IMR-90 (cell line): ENCODE measurements around the gene INPP5A. TPM values are rescaled to one million over a fixed set of nuclear protein-coding genes. Genes with fewer than 3 reads are reported as not detected.

Experiments
- ATAC-seq: fragments of 200-7000 bp; cut with Tn5 transposase; 2 replicates; pipeline ENCODE4 v1.9.1; 2020; ENCODE audit warnings: low read depth, mild to moderate bottlenecking, moderate library complexity
- BruUV-seq: library from RNA; stranded (reverse); fragments of 400-500 nt; replicated peaks from 2 replicates; lab custom pipeline; 2021; lab: Mats Ljungman, UMichigan
- CTCF ChIA-PET: fragments of 300-600 bp; formaldehyde crosslinking; extraction: SDS; loops from one replicate; lab custom pipeline; 2021; ENCODE audit warnings: antibody characterized with exemption; lab: Yijun Ruan, JAX
- POLR2A ChIA-PET: fragments of 300-600 bp; sonication (Branson Sonifier 250); formaldehyde crosslinking; loops from one replicate; lab custom pipeline; 2022; ENCODE audit warnings: antibody characterized with exemption; ENCODE audit not compliant: unreplicated experiment; lab: Charles Lee
- DNase-seq: peaks from one replicate; pipeline ENCODE4 v3.0.0; 2013
- H2AFZ ChIP-seq: replicated peaks from 2 replicates; pipeline ENCODE3; 2013; ENCODE audit warnings: low read length, mild to moderate bottlenecking; ENCODE audit not compliant: poor library complexity
- H2AK5ac ChIP-seq: 2 replicates; pipeline ENCODE4 v1.6.1; 2013; ENCODE audit warnings: low read depth, low read length, inconsistent platforms
- H2AK9ac ChIP-seq: replicated peaks from 2 replicates; pipeline ENCODE3; 2013; ENCODE audit warnings: mild to moderate bottlenecking, low read depth, low read length, moderate library complexity; ENCODE audit not compliant: poor library complexity
- H2BK120ac ChIP-seq: 2 replicates; pipeline ENCODE4 v1.6.1; 2013; ENCODE audit warnings: low read depth, low read length, inconsistent platforms
- H2BK15ac ChIP-seq: 3 replicates; pipeline ENCODE4 v1.6.1; 2013; ENCODE audit warnings: low read depth, low read length, inconsistent platforms
- H2BK20ac ChIP-seq: 2 replicates; pipeline ENCODE4 v1.6.1; 2013; ENCODE audit warnings: low read depth, mild to moderate bottlenecking, inconsistent platforms, low read length, moderate library complexity
- H2BK5ac ChIP-seq: 2 replicates; pipeline ENCODE4 v1.6.1; 2013; ENCODE audit warnings: mild to moderate bottlenecking, low read depth, low read length, inconsistent platforms; ENCODE audit not compliant: poor library complexity, severe bottlenecking
- H3K14ac ChIP-seq: replicated peaks from 2 replicates; pipeline ENCODE4 v1.6.1; 2013; ENCODE audit warnings: low read depth, low read length, inconsistent platforms
- H3K18ac ChIP-seq: 2 replicates; pipeline ENCODE4 v1.6.1; 2013; ENCODE audit warnings: low read depth, low read length, control low read depth
- H3K23ac ChIP-seq: 2 replicates; pipeline ENCODE4 v1.6.1; 2013; ENCODE audit warnings: low read depth, low read length, inconsistent platforms
- H3K27ac ChIP-seq: 2 replicates; pipeline ENCODE4 v1.5.1; 2013; ENCODE audit warnings: mild to moderate bottlenecking, control low read depth, low read length; ENCODE audit not compliant: insufficient read depth
- H3K27me3 ChIP-seq: 2 replicates; pipeline ENCODE4 v1.6.1; 2013; ENCODE audit warnings: low read length; ENCODE audit not compliant: control insufficient read depth, insufficient read depth
- H3K36me3 ChIP-seq: 2 replicates; pipeline ENCODE4 v1.6.1; 2013; ENCODE audit warnings: low read length, mixed read lengths; ENCODE audit not compliant: control insufficient read depth, insufficient read depth
- H3K4ac ChIP-seq: 2 replicates; pipeline ENCODE4 v1.6.1; 2013; ENCODE audit warnings: low read depth, low read length, inconsistent platforms
- H3K4me1 ChIP-seq: 2 replicates; pipeline ENCODE4 v1.6.1; 2013; ENCODE audit warnings: low read length, mixed read lengths; ENCODE audit not compliant: control insufficient read depth, insufficient read depth
- H3K4me2 ChIP-seq: 2 replicates; pipeline ENCODE4 v1.6.1; 2013; ENCODE audit warnings: low read depth, mild to moderate bottlenecking, control low read depth, low read length, moderate library complexity
- H3K4me3 ChIP-seq: 2 replicates; pipeline ENCODE4 v1.5.1; 2013; ENCODE audit warnings: low read depth, mild to moderate bottlenecking, control low read depth, low read length, moderate library complexity; ENCODE audit not compliant: insufficient read depth
- H3K56ac ChIP-seq: 2 replicates; pipeline ENCODE4 v1.6.1; 2013; ENCODE audit warnings: low read length, inconsistent platforms; ENCODE audit not compliant: insufficient read depth; ENCODE audit errors: extremely low read depth
- H3K79me1 ChIP-seq, 2 experiments: 2 replicates each; pipeline ENCODE4 v1.6.1; 2013; ENCODE audit warnings: low read length in 2 of 2, inconsistent platforms in 1 of 2, low read depth in 1 of 2
- H3K9ac ChIP-seq: 2 replicates; pipeline ENCODE4 v1.6.1; 2013; ENCODE audit warnings: low read depth, low read length, control low read depth
- H3K9me1 ChIP-seq: 2 replicates; pipeline ENCODE4 v1.6.1; 2013; ENCODE audit warnings: low read length, inconsistent platforms; ENCODE audit not compliant: insufficient read depth
- H3K9me3 ChIP-seq: 2 replicates; pipeline ENCODE4 v1.6.1; 2013; ENCODE audit warnings: low read length; ENCODE audit not compliant: control insufficient read depth, insufficient read depth
- H4K20me1 ChIP-seq: 2 replicates; pipeline ENCODE4 v1.6.1; 2013; ENCODE audit warnings: low read length, inconsistent platforms; ENCODE audit not compliant: insufficient read depth
- H4K5ac ChIP-seq: 2 replicates; pipeline ENCODE4 v1.6.1; 2013; ENCODE audit warnings: mild to moderate bottlenecking, low read depth, low read length, control low read depth
- H4K8ac ChIP-seq, 2 experiments: 2 replicates each; pipeline ENCODE4 v1.6.1; 2013; ENCODE audit warnings: low read depth in 2 of 2, low read length in 2 of 2, control low read depth in 1 of 2, inconsistent platforms in 1 of 2
- H4K91ac ChIP-seq: 2 replicates; pipeline ENCODE4 v1.6.1; 2013; ENCODE audit warnings: low read depth, low read length, inconsistent platforms; ENCODE audit not compliant: insufficient read depth
- CEBPB ChIP-seq: IDR thresholded peaks from 2 replicates; pipeline ENCODE4 v1.6.1; 2012; ENCODE audit warnings: low read depth, low read length, improper control_type of control experiment
- MAZ ChIP-seq: IDR thresholded peaks from 2 replicates; pipeline ENCODE4 v1.6.1; 2012; ENCODE audit warnings: low read depth, mild to moderate bottlenecking, low read length, improper control_type of control experiment, moderate library complexity, borderline replicate concordance
- MXI1 ChIP-seq: IDR thresholded peaks from 2 replicates; pipeline ENCODE4 v1.6.1; 2012; ENCODE audit warnings: low read depth, mild to moderate bottlenecking, low read length, moderate library complexity, borderline replicate concordance
- RAD21 ChIP-seq: IDR thresholded peaks from 2 replicates; pipeline ENCODE4 v1.6.1; 2012; ENCODE audit warnings: low read length, improper control_type of control experiment
- SMC3 ChIP-seq: fragments of 150-350 bp; IDR thresholded peaks from 2 replicates; pipeline ENCODE4 v1.6.1; 2016; ENCODE audit warnings: low read depth, mild to moderate bottlenecking, antibody characterized with exemption, low read length, moderate library complexity
- WGBS, 2 experiments: methylation state at CpG; one replicate each; pipeline versions ENCODE4 v1.1.5 to v1.1.7; 2013; ENCODE audit warnings: missing lambda C conversion rate in 2 of 2; ENCODE audit not compliant: insufficient read length in 1 of 2; ENCODE audit errors: extremely low coverage in 2 of 2; 5-methylcytosine and 5-hydroxymethylcytosine counted together
- dilution Hi-C: fragments of 300-500 bp; cut with HindIII; formaldehyde crosslinking; loops from one replicate; pipeline ENCODE4 v1.14.3; 2018; ENCODE audit warnings: low sequenced_read_pairs; ENCODE audit not compliant: unreplicated experiment
- in situ Hi-C: fragments of 300-500 bp; cut with MboI; formaldehyde crosslinking; loops from 3 replicates; pipeline ENCODE4 v1.14.3; 2019; ENCODE audit warnings: low sequenced_read_pairs, inconsistent platforms, mixed read lengths
- intact Hi-C: fragments of 100-400 bp; cut with micrococcal nuclease; formaldehyde crosslinking; loops from 2 replicates; pipeline ENCODE4 v1.10.0; 2022
- polyA plus RNA-seq, 3 experiments: library from polyadenylated mRNA; depleted of rRNA; stranded (reverse); fragments of >200 nt; gene quantifications; 2 replicates each; pipeline ENCODE4 v1.2.3, GENCODE V29; 2012; ENCODE audit warnings: low replicate concordance in 1 of 3
- total RNA-seq: library from RNA; depleted of rRNA; stranded (reverse); fragments of >200 nt; gene quantifications from 2 replicates; pipeline ENCODE4 v1.2.3, GENCODE V29; 2012
- TF ChIP-seq, protein P1 (sequence below): fragments of 150-350 bp; IDR thresholded peaks from 2 replicates; pipeline ENCODE4 v1.6.1; 2017; ENCODE audit warnings: mild to moderate bottlenecking, antibody characterized with exemption, low read length, low read depth
- TF ChIP-seq, protein P2 (sequence below): fragments of 150-350 bp; IDR thresholded peaks from 2 replicates; pipeline ENCODE4 v1.6.1; 2016; ENCODE audit warnings: low read depth, mild to moderate bottlenecking, low read length, moderate library complexity, borderline replicate concordance

The INPP5A gene
- total and polyA plus RNA-seq, 2 of the 4 experiments (the other 2 are of a cell fraction), result 21.4 to 36.7 TPM

DNA sequence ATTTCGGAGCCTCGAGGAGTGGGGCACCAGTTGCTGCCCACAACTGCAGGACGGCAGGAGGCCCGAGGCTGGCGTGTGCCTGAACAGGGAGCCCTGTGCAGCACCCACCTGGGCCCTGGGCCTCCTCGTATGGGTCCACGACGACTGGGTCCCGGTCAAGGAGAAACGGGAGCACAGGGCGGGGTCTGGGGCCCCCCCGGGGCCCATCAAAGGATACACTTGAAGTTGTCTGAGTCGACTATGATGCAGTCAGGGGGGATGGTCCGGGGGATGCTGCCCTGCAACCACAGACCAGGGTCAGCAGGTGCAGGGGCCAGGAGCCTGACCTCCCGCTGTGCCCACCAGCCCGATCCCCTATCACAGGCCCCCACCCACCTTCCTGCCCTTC lies 276.9 kb downstream of the INPP5A start:
- H4K91ac ChIP-seq, result no peak overlapping the region
- no peak overlapping the region for H2AFZ ChIP-seq
- H2BK20ac ChIP-seq, result no peak overlapping the region
- no peak overlapping the region for H4K5ac ChIP-seq
- no peak overlapping the region for H2BK5ac ChIP-seq
- H3K4me3 ChIP-seq, result no peak overlapping the region
- dilution Hi-C loops (no loop called here), intact Hi-C loops (no loop called here), in situ Hi-C loops (no loop called here)
- POLR2A ChIA-PET, result no interaction called here
- TF ChIP-seq RAD21 (no peak), MAZ (no peak), CEBPB (no peak), SMC3 (no peak), MXI1 (no peak)
- TF ChIP-seq, protein P1, sequence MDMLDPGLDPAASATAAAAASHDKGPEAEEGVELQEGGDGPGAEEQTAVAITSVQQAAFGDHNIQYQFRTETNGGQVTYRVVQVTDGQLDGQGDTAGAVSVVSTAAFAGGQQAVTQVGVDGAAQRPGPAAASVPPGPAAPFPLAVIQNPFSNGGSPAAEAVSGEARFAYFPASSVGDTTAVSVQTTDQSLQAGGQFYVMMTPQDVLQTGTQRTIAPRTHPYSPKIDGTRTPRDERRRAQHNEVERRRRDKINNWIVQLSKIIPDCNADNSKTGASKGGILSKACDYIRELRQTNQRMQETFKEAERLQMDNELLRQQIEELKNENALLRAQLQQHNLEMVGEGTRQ, result no peak
- TF ChIP-seq, protein P2, sequence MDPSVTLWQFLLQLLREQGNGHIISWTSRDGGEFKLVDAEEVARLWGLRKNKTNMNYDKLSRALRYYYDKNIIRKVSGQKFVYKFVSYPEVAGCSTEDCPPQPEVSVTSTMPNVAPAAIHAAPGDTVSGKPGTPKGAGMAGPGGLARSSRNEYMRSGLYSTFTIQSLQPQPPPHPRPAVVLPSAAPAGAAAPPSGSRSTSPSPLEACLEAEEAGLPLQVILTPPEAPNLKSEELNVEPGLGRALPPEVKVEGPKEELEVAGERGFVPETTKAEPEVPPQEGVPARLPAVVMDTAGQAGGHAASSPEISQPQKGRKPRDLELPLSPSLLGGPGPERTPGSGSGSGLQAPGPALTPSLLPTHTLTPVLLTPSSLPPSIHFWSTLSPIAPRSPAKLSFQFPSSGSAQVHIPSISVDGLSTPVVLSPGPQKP, result no peak
- no peak overlapping the region for H2BK15ac ChIP-seq
- CTCF ChIA-PET, result no interaction called here
- no peak overlapping the region for H4K8ac ChIP-seq
- no peaks in the 10 kb centered on the region for H3K36me3 ChIP-seq
- no peak overlapping the region for H3K4me2 ChIP-seq
- no peak overlapping the region for H3K14ac ChIP-seq
- no peak overlapping the region for H2AK5ac ChIP-seq
- no peak overlapping the region for H3K27ac ChIP-seq
- H3K56ac ChIP-seq, result no peak overlapping the region
- no peaks in the 10 kb centered on the region for H3K4me1 ChIP-seq
- no TSS peak for BruUV-seq
- H3K9me1 ChIP-seq, result no peaks in the 10 kb centered on the region
- H3K18ac ChIP-seq, result no peak overlapping the region
- DNase-seq (no peak), ATAC-seq (no peak)
- no peak overlapping the region for H3K23ac ChIP-seq
- no peak overlapping the region for H3K9ac ChIP-seq
- H3K9me3 ChIP-seq, result no peaks in the 10 kb centered on the region
- H3K79me1 ChIP-seq, result no peaks in the 10 kb centered on the region
- 70% methylated on average over 3 of the region's 16 CpGs; no CpG with 5 or more reads in 1 of the 2 experiments for WGBS, 2 experiments
- H3K4ac ChIP-seq, result no peak overlapping the region
- no peak overlapping the region for H2BK120ac ChIP-seq
- H3K27me3 ChIP-seq, result peaks cover 11% of the 10 kb centered on the region
- H4K20me1 ChIP-seq, result no peaks in the 10 kb centered on the region
- H2AK9ac ChIP-seq, result no peak overlapping the region
